Measurements from ENCODE around the gene CTBS.
"Not testable (repeated sequence)": the region's sequence is repeated elsewhere in the genome, so short reads cannot be mapped to it uniquely, and the experiment has no call there.

The CTBS gene, protein sequence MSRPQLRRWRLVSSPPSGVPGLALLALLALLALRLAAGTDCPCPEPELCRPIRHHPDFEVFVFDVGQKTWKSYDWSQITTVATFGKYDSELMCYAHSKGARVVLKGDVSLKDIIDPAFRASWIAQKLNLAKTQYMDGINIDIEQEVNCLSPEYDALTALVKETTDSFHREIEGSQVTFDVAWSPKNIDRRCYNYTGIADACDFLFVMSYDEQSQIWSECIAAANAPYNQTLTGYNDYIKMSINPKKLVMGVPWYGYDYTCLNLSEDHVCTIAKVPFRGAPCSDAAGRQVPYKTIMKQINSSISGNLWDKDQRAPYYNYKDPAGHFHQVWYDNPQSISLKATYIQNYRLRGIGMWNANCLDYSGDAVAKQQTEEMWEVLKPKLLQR

GRCh38 chr1:84573967-84574842 lies at the start of gene CTBS:
Gene CTBS (minus strand): TSS chr1:84574440. CDS start chr1:84574415, 25 bp downstream.
- peak; percentile 83 to 91 (median 84) for DNase-seq

GRCh38 chr1:84621553-84621952 lies 47.3 kb upstream of the CTBS start:
- no peak for DNase-seq

GRCh38 chr1:84620720-84621313 lies 46.6 kb upstream of the CTBS start:
- DNase-seq: peak; percentile 73 to 95 (median 93)

GRCh38 chr1:84619383-84620102 lies 45.3 kb upstream of the CTBS start:
- peak in 2 of 3 experiments; percentile 67 to 94 for DNase-seq

- no peak for DNase-seq
Measured at GRCh38 chr1:84617349-84617748, 43.1 kb upstream of the CTBS start.

GRCh38 chr1:84615790-84616189 lies 41.5 kb upstream of the CTBS start:
- no peak for DNase-seq

- DNase-seq: no peak
Measured at GRCh38 chr1:84613887-84614286, 39.6 kb upstream of the CTBS start.

DNA sequence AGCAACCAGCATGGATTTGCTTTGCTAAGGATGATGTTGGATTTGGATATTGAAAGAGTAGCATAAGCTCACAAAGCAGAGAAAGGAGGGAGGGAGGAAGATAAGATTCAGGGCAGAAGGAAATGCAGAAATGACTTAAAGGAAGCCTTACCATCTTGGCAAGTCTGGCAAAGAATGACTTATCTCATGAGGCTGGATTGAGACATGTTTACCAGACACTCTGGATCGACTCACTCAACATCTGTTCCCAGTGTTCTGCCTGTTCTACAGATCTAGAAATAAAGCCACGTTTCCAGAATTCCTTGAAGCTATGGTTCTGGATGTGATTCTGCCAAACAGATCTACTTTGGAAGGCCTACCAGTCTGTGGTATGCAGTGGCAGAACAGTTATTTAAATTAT lies 38.8 kb upstream of the CTBS start:
- no peak for DNase-seq

GRCh38 chr1:84611796-84612195 lies 37.6 kb upstream of the CTBS start:
- DNase-seq: no peak

- no peak for DNase-seq
Measured at GRCh38 chr1:84611091-84611490, 36.9 kb upstream of the CTBS start.

DNA sequence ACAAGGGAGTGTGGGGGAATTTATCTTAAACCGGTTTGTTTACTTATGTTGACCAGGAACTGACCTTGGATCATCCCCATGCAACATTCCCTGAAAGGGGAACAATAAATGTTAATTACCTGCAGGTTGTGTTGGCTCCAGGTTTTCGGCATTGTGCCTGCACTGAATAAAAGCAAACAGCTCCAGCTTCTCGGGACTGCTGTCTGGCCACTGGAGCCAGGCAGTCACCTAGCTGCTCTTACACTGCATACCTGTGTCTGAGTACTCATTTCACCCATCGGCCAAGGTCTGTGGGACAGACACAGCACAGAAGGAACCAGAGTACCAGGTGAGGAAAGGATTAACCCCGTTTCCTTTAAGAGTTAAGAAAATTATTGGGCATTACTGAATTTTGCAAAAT lies 32.7 kb upstream of the CTBS start:
- no peak for DNase-seq

GRCh38 chr1:84605157-84605556 lies 30.9 kb upstream of the CTBS start:
- peak in 1 of 3 experiments; percentile 9 for DNase-seq

- DNase-seq: no peak
Measured at GRCh38 chr1:84603941-84604830, 29.9 kb upstream of the CTBS start.

GRCh38 chr1:84603223-84603622 lies 29.0 kb upstream of the CTBS start:
- DNase-seq: no peak

DNA sequence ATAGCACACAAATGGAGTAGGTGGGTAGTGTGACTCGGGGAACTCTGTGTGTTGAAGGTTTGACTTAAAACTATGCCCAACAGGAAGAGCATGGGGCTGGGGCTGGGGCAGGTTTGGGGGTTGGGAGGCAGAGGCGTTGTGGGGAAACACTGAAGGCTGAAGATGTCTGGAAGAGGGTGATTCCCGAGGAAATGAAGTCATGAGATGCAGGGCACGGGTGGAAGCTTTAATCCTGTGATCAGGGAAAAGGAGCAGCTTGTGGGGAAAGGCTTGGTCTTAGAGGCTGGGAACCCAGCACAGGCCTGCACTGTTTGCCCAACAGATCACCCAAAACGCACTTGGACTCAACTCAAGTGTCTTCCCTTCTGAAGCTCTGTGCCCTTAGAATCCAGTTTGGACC lies 26.6 kb upstream of the CTBS start:
- no peak for DNase-seq

DNA sequence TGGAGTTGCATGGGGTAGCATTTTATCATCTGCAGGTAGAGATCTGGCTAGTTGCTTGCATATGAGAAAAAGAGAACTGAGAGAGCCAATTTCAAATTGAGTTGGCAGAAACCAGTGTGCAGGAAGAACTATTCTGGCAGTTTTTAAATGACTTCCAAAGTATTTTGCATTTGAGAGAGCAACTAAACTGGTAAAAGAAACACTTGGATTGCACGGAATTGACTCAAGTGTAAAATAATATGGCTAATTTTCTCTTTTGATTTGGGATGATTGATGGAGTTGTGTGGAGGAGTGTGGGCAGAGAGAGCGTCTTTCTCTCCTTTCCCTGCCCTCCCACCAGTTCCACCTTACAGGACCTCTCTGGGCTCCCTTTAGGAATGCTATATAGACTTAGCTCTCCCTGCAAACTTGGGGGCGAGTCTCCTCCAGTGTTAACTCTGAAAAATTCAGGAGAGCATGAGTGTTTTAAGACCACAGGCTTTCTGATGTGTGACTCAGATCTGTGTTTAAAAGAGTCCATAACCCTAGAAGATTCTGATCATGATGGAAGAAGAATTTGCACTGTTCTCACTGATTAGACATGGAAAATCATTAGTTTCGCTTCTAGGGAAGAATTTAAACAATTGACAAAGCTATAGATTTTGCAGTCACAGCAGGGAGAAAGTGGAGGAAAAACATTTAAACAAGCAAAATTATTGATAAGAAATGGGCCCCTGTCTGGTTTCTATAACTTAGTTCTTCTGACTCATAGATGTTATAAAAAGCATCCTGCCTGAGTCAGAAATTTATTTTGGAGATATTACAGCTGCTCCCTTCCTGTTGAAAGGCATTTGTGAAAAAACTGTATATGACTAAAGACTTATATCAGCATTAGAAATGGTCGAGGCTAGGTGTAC lies 24.9 kb upstream of the CTBS start:
- DNase-seq: no peak

DNA sequence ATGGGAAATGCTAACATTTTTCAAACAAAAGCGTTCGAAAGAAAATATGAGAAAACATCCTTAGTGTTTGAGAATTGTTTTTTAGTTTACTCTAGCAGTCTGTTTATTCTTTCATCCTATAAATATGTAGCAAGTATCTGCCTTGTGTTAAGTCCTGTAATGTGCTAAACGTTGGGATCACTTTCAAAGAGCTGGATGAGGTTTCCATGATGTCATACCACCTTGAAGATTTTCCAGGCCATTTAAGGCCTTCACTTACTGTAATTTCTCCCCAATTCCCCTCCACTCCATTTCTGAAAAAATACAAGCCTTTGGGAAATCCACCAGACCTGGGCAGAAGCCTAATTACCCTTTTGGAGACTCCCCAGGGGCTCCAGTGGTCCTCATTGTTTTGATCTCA lies 24.2 kb upstream of the CTBS start:
- DNase-seq: no peak

DNA sequence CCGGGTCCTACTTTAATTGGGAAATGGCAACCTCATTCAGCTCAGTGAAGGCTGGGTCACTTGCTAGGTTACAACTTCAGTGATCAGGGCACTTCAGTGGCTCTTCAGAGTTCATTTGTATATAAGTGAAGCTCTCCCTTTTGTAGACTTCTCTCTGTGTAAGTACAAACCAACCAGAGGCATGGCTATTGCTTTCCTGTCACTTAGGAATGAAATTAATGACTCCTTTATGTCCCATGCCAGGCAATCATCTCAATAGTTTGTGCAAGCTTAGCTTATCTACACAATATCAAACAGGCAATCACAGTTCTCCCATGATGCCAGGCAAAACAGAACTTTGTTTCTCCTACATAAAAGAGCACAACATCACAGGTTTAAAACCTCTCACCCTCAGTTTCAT lies 22.8 kb upstream of the CTBS start:
- no peak for DNase-seq

- not testable (repeated sequence) for DNase-seq
Measured at GRCh38 chr1:84594959-84595358, 20.7 kb upstream of the CTBS start.

- DNase-seq: no peak
Measured at GRCh38 chr1:84587099-84587498, 12.9 kb upstream of the CTBS start.

- DNase-seq: no peak
Measured at GRCh38 chr1:84585803-84586202, 11.6 kb upstream of the CTBS start.

Measured in NCI-H1417 (cell line).